Esophagus squamous epithelium (tissue), 5 donors: ENCODE measurements around the gene IGSF6. TPM values are rescaled to one million over a fixed set of nuclear protein-coding genes. Genes with fewer than 3 reads are reported as not detected.
A peak's percentile ranks its signal among the peaks of the same experiment; 100 is the strongest.
"Not testable (repeated sequence)": the region's sequence is repeated elsewhere in the genome, so short reads cannot be mapped to it uniquely, and the experiment has no call there.

Source experiments
- DNase-seq: peaks from one replicate; lab custom pipeline; 2025; lab: John Stamatoyannopoulos, UW
- H3K27ac ChIP-seq, 4 donors: fragments of 200-600 bp; sonication (generic); one replicate each; pipeline ENCODE4 v1.5.1; 2016 to 2019; ENCODE audit warnings: mild to moderate bottlenecking in 1 of 4
- H3K27me3 ChIP-seq, 4 donors: fragments of 200-600 bp; sonication (generic); 1 replicate in 3 of 4; 2 replicates in 1 of 4; pipeline versions ENCODE4 v1.5.1 to v1.6.0; 2017 to 2021; ENCODE audit warnings: antibody characterized with exemption in 1 of 4
- H3K36me3 ChIP-seq, 3 donors: fragments of 200-600 bp; sonication (generic); one replicate each; pipeline ENCODE4 v1.5.1; 2016 to 2019
- H3K4me1 ChIP-seq, 3 donors: fragments of 200-600 bp; sonication (generic); one replicate each; pipeline ENCODE4 v1.5.1; 2017 to 2019
- H3K4me3 ChIP-seq, 4 donors: fragments of 200-600 bp; sonication (generic); 1 replicate in 3 of 4; 2 replicates in 1 of 4; pipeline ENCODE4 v1.5.1; 2016 to 2019; ENCODE audit warnings: mild to moderate bottlenecking in 2 of 4, moderate library complexity in 1 of 4
- H3K9me3 ChIP-seq, 3 donors: fragments of 200-600 bp; sonication (generic); one replicate each; pipeline ENCODE4 v1.5.1; 2016 to 2019
- POLR2A ChIP-seq, 4 donors: fragments of 450-650 bp; IDR thresholded peaks; one replicate each; pipeline ENCODE4 v1.6.1; 2017; ENCODE audit warnings: antibody characterized with exemption in 4 of 4, mild to moderate bottlenecking in 4 of 4, moderate library complexity in 3 of 4
- WGBS, 2 donors: methylation state at CpG; one replicate each; pipeline ENCODE4 v1.1.5; 2018; 5-methylcytosine and 5-hydroxymethylcytosine counted together
- intact Hi-C: fragments of 100-400 bp; cut with DNase I; formaldehyde crosslinking; loops from one replicate; pipeline ENCODE4 v1.15.0; 2022
- total RNA-seq, 4 donors: library from RNA; depleted of rRNA; stranded (reverse); fragments of >200 nt; gene quantifications; one replicate each; pipeline ENCODE4 v1.1.0, GENCODE V29; 2016
- TF ChIP-seq, protein P1 (sequence below), 6 experiments: fragments of 450-650 bp in 4 of 6; fragments of 200-600 bp in 2 of 6; sonication (generic) in 2 of 6; IDR thresholded peaks; one replicate each; pipeline ENCODE4 v1.5.1; 2016 to 2019; ENCODE audit warnings: antibody characterized with exemption in 6 of 6, mild to moderate bottlenecking in 4 of 6, moderate library complexity in 4 of 6
- donor health status: DM: yes; HTN: yes; CAD: no.

IGSF6 gene
- total RNA-seq, 4 donors from 2014 or later: 0.18 to 3.6 (median 1.3) TPM

DNA sequence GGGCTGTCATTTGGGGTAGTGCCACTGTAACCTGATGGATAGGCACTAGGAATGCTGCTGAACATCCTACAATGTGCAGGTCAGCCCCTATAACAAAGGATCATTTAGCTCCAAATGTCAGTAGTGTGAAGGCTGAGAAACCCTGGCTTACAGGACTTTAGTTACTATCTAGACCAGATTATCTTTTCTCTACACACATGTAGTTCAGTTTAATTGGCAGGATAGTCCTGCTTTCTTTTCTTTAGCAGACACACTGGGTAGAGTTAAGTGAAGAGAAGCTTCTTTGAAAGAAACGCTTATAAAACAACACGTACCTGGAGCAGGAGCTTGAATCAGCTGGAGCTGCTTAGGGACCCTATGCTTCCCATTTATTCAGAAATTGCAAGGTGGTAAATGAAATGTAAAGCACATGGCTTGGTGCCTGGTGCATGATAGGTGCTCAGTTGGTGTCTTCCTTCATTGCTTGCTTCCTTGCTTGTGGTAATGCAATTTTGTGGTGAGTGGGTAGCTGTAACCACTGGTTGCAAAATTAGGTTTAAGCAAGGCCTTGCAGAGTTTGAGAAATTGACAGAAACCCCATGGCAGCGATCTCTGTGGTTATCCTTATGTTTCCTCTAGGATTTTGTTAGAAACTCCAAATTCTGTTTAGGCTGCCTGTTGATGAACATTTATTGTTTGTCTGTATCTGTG is 43.6 kb downstream of the IGSF6 start:
- WGBS, 2 donors: 56 to 71% methylated on average over 3 of the region's 3 CpGs
- peaks cover 0 to 88% (median 52%) of the 10 kb centered on the region in 3 donors for H3K4me1 ChIP-seq

GRCh38 chr16:21605848-21606247 is 46.6 kb downstream of the IGSF6 start:
- DNase-seq, intact Hi-C loops, H3K27me3 ChIP-seq, H3K36me3 ChIP-seq, H3K9me3 ChIP-seq, H3K4me3 ChIP-seq: not testable (repeated sequence)
- Histone ChIP-seq H3K4me1 (peaks cover 0 to 97% (median 46%) of the 10 kb centered on the region in 3 donors), H3K27ac (peak overlapping the region in 1 of 4 donors; percentile 10)
- 36 to 53% methylated on average over 4 to 8 of the region's 8 CpGs for WGBS, 2 donors

More for the DNA sequence above, 43.6 kb downstream of the IGSF6 start:
- TF ChIP-seq POLR2A (IDR thresholded peaks at IDR 0.05): no peak
- TF ChIP-seq, protein P1, sequence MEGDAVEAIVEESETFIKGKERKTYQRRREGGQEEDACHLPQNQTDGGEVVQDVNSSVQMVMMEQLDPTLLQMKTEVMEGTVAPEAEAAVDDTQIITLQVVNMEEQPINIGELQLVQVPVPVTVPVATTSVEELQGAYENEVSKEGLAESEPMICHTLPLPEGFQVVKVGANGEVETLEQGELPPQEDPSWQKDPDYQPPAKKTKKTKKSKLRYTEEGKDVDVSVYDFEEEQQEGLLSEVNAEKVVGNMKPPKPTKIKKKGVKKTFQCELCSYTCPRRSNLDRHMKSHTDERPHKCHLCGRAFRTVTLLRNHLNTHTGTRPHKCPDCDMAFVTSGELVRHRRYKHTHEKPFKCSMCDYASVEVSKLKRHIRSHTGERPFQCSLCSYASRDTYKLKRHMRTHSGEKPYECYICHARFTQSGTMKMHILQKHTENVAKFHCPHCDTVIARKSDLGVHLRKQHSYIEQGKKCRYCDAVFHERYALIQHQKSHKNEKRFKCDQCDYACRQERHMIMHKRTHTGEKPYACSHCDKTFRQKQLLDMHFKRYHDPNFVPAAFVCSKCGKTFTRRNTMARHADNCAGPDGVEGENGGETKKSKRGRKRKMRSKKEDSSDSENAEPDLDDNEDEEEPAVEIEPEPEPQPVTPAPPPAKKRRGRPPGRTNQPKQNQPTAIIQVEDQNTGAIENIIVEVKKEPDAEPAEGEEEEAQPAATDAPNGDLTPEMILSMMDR (IDR thresholded peaks at IDR 0.05): no peak
- H3K9me3 ChIP-seq: no peaks in the 10 kb centered on the region
- H3K4me3 ChIP-seq: no peak overlapping the region
- no peak for DNase-seq
- H3K27me3 ChIP-seq: no peaks in the 10 kb centered on the region
- intact Hi-C loops: no loop called here
- no peak overlapping the region for H3K27ac ChIP-seq
- H3K36me3 ChIP-seq: peaks cover 0 to 7% (median 0%) of the 10 kb centered on the region in 3 donors

- 27 to 33% methylated on average over 3 of the region's 3 CpGs for WGBS, 2 donors
- H3K27me3 ChIP-seq: no peaks in the 10 kb centered on the region
- peaks cover 0 to 83% (median 41%) of the 10 kb centered on the region in 3 donors for H3K4me1 ChIP-seq
- intact Hi-C loops: no loop called here
- H3K36me3 ChIP-seq: no peaks in the 10 kb centered on the region
- no peak overlapping the region for H3K27ac ChIP-seq
- DNase-seq: no peak
- TF ChIP-seq, protein P1 (IDR thresholded peaks at IDR 0.05): no peak
- TF ChIP-seq POLR2A (IDR thresholded peaks at IDR 0.05): no peak
- no peaks in the 10 kb centered on the region for H3K9me3 ChIP-seq
- no peak overlapping the region for H3K4me3 ChIP-seq
Observed at GRCh38 chr16:21603928-21604327, 48.5 kb downstream of the IGSF6 start.

DNA sequence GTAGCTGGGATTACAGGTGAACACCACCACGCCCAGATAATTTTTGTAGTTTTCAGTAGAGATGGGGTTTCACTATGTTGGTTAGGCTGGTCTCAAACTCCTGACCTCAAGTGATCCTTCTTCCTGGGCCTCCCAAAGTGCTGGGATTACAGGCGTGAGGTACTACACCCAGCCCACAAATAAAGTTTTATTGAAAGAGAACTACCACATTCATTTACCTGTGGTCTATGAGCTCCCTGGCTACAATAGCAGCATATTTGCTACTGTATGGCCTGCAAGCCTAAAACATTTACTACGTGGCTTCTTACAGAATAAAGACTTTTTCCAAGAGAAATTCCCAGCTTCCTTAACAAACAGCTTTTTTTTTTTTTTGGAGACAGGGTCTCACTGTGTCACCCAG is 49.6 kb downstream of the IGSF6 start:
- Histone ChIP-seq H3K4me1 (peaks cover 0 to 83% (median 40%) of the 10 kb centered on the region in 3 donors), H3K27me3 (no peaks in the 10 kb centered on the region), H3K9me3 (no peaks in the 10 kb centered on the region), H3K27ac (no peak overlapping the region), H3K36me3 (no peaks in the 10 kb centered on the region), H3K4me3 (no peak overlapping the region)
- intact Hi-C loops: no loop called here
- WGBS, 2 donors: 93 to 94% methylated on average over 3 of the region's 3 CpGs
- TF ChIP-seq, protein P1 (IDR thresholded peaks at IDR 0.05): no peak
- TF ChIP-seq POLR2A (IDR thresholded peaks at IDR 0.05): no peak
- DNase-seq: no peak

GRCh38 chr16:21600031-21600773 is 52.2 kb downstream of the IGSF6 start:
- 1% methylated on average over 14 to 21 of the region's 52 CpGs for WGBS, 2 donors
- intact Hi-C loops: no loop called here
- peak overlapping the region; percentile 76 to 93 (median 88) for H3K4me3 ChIP-seq
- H3K27ac ChIP-seq: peak overlapping the region; percentile 91 to 97 (median 96)
- DNase-seq: no peak
- peaks cover 0 to 58% (median 27%) of the 10 kb centered on the region in 3 donors for H3K4me1 ChIP-seq
- no peaks in the 10 kb centered on the region for H3K9me3 ChIP-seq
- TF ChIP-seq, protein P1 (IDR thresholded peaks at IDR 0.05): no peak
- TF ChIP-seq POLR2A (IDR thresholded peaks at IDR 0.05): no peak
- no peaks in the 10 kb centered on the region for H3K36me3 ChIP-seq
- H3K27me3 ChIP-seq: no peaks in the 10 kb centered on the region
